ENCODE data around the gene ZFYVE19. TPM values are rescaled to one million over a fixed set of nuclear protein-coding genes. Genes with fewer than 3 reads are reported as not detected.
A peak's percentile ranks its signal among the peaks of the same experiment; 100 is the strongest.

The ZFYVE19 gene
- total RNA-seq, 1 donor from 2014 or later, result 26.0 TPM

GRCh38 chr15:40815042-40815698 is 8.3 kb downstream of the ZFYVE19 start:
- DNase-seq (ENCODE audit: low spot score), result no peak

GRCh38 chr15:40819048-40819447 is 12.2 kb downstream of the ZFYVE19 start:
- no peak for DNase-seq (ENCODE audit: low spot score)

- DNase-seq (ENCODE audit: low spot score), result no peak
Measured at GRCh38 chr15:40821195-40821594, 14.3 kb downstream of the ZFYVE19 start.

- no peak for DNase-seq (ENCODE audit: low spot score)
Measured at GRCh38 chr15:40823572-40824343, 16.9 kb downstream of the ZFYVE19 start.

GRCh38 chr15:40825661-40826422 is 19.0 kb downstream of the ZFYVE19 start:
- no peak for DNase-seq (ENCODE audit: low spot score)

- DNase-seq (ENCODE audit: low spot score), result no peak
Measured at GRCh38 chr15:40826423-40827075, 19.7 kb downstream of the ZFYVE19 start.

GRCh38 chr15:40828447-40829036 is 21.7 kb downstream of the ZFYVE19 start, which contains the start of gene PPP1R14D:
Gene PPP1R14D (minus strand): TSS chr15:40828708. CDS start chr15:40828641, 67 bp downstream.
- DNase-seq (ENCODE audit: low spot score), result no peak

- no peak for DNase-seq (ENCODE audit: low spot score)
Measured at GRCh38 chr15:40829115-40829514, 22.2 kb downstream of the ZFYVE19 start.

- DNase-seq (ENCODE audit: low spot score), result no peak
Measured at GRCh38 chr15:40830884-40831283, 24.0 kb downstream of the ZFYVE19 start.

- no peak for DNase-seq (ENCODE audit: low spot score)
Measured at GRCh38 chr15:40831861-40832260, 25.0 kb downstream of the ZFYVE19 start.

GRCh38 chr15:40832903-40833302 is 26.0 kb downstream of the ZFYVE19 start:
- DNase-seq (ENCODE audit: low spot score), result no peak

GRCh38 chr15:40836020-40836419 is 29.1 kb downstream of the ZFYVE19 start:
- DNase-seq (ENCODE audit: low spot score), result no peak

- no peak for DNase-seq (ENCODE audit: low spot score)
Measured at GRCh38 chr15:40838756-40839155, 31.9 kb downstream of the ZFYVE19 start.

- DNase-seq (ENCODE audit: low spot score), result no peak
Measured at GRCh38 chr15:40841741-40842140, 34.9 kb downstream of the ZFYVE19 start.

- no peak for DNase-seq (ENCODE audit: low spot score)
Measured at GRCh38 chr15:40843261-40843884, 36.5 kb downstream of the ZFYVE19 start.

GRCh38 chr15:40843885-40844695 is 37.2 kb downstream of the ZFYVE19 start, which contains the start of gene SPINT1:
Gene SPINT1 (plus strand): TSS chr15:40844048. CDS start chr15:40844555, 507 bp downstream.
- peak; percentile 77 for DNase-seq (ENCODE audit: low spot score)

GRCh38 chr15:40844696-40845030 is 37.8 kb downstream of the ZFYVE19 start:
- no peak for DNase-seq (ENCODE audit: low spot score)

GRCh38 chr15:40845036-40845435 is 38.1 kb downstream of the ZFYVE19 start:
- no peak for DNase-seq (ENCODE audit: low spot score)

- DNase-seq (ENCODE audit: low spot score), result peak; percentile 84
Measured at GRCh38 chr15:40845511-40846284, 38.8 kb downstream of the ZFYVE19 start.

Data from ureter (tissue), 1 donor.